NCI-H526 (cell line): Measurements from ENCODE around the gene OR1D5.
"Not testable (repeated sequence)": the region's sequence is repeated elsewhere in the genome, so short reads cannot be mapped to it uniquely, and the experiment has no call there.

Experiments used
- DNase-seq, 2 experiments: peaks; one replicate each; lab custom pipeline; 2025; lab: John Stamatoyannopoulos, UW

OR1D5 gene

GRCh38 chr17:3032258-3033247 is 30.9 kb downstream of the OR1D5 start:
- no peak for DNase-seq

- not testable (repeated sequence) for DNase-seq
These were observed 32.4 kb downstream of the OR1D5 start for GRCh38 chr17:3030852-3031470.

GRCh38 chr17:3030096-3030495 is 33.3 kb downstream of the OR1D5 start:
- no peak for DNase-seq

- DNase-seq: no peak
These were observed 34.0 kb downstream of the OR1D5 start for GRCh38 chr17:3029213-3029913.

- DNase-seq: no peak
These were observed 35.4 kb downstream of the OR1D5 start for GRCh38 chr17:3027786-3028532.

GRCh38 chr17:3026856-3027751 is 36.3 kb downstream of the OR1D5 start:
- no peak for DNase-seq

- no peak for DNase-seq
These were observed 37.1 kb downstream of the OR1D5 start for GRCh38 chr17:3026125-3026855.

GRCh38 chr17:3025421-3026124 is 37.8 kb downstream of the OR1D5 start:
- DNase-seq: no peak

GRCh38 chr17:3024346-3024745 is 39.1 kb downstream of the OR1D5 start:
- DNase-seq: no peak

- DNase-seq: no peak
These were observed 41.2 kb downstream of the OR1D5 start for GRCh38 chr17:3022197-3022596.

GRCh38 chr17:3020381-3020780 is 43.0 kb downstream of the OR1D5 start:
- DNase-seq: no peak

- DNase-seq: no peak
These were observed 43.6 kb downstream of the OR1D5 start for GRCh38 chr17:3019761-3020160.

- DNase-seq: no peak
These were observed 45.5 kb downstream of the OR1D5 start for GRCh38 chr17:3017936-3018335.

- no peak for DNase-seq
These were observed 47.5 kb downstream of the OR1D5 start for GRCh38 chr17:3015890-3016289.

- DNase-seq: peak in 1 of 2 experiments; percentile 68
These were observed 50.4 kb downstream of the OR1D5 start for GRCh38 chr17:3012926-3013581.
